ENCODE measurements around the gene MOCS3.

MOCS3 gene

GRCh38 chr20:50958615-50959542 is at the start of gene MOCS3:
TSS of gene MOCS3 (plus strand) at chr20:50958818. CDS start at chr20:50958843, 25 bp downstream.
- DNase-seq (ENCODE audit: extremely low read depth in 1 of 2, low read depth in 1 of 2), result peak; percentile 55 to 57

GRCh38 chr20:50909413-50909812 is 49.2 kb upstream of the MOCS3 start:
- no peak for DNase-seq (ENCODE audit: extremely low read depth in 1 of 2, low read depth in 1 of 2)

- no peak for DNase-seq (ENCODE audit: extremely low read depth in 1 of 2, low read depth in 1 of 2)
Measured at GRCh38 chr20:50911030-50911429, 47.6 kb upstream of the MOCS3 start.

- DNase-seq (ENCODE audit: extremely low read depth in 1 of 2, low read depth in 1 of 2), result no peak
Measured at GRCh38 chr20:50911716-50912115, 46.9 kb upstream of the MOCS3 start.

- DNase-seq (ENCODE audit: extremely low read depth in 1 of 2, low read depth in 1 of 2), result no peak
Measured at GRCh38 chr20:50913690-50914375, 44.8 kb upstream of the MOCS3 start.

GRCh38 chr20:50915424-50915823 is 43.2 kb upstream of the MOCS3 start:
- DNase-seq (ENCODE audit: extremely low read depth in 1 of 2, low read depth in 1 of 2), result no peak

GRCh38 chr20:50916257-50916656 is 42.4 kb upstream of the MOCS3 start:
- DNase-seq (ENCODE audit: extremely low read depth in 1 of 2, low read depth in 1 of 2), result no peak

- DNase-seq (ENCODE audit: extremely low read depth in 1 of 2, low read depth in 1 of 2), result no peak
Measured at GRCh38 chr20:50916934-50917333, 41.7 kb upstream of the MOCS3 start.

- no peak for DNase-seq (ENCODE audit: extremely low read depth in 1 of 2, low read depth in 1 of 2)
Measured at GRCh38 chr20:50918403-50918802, 40.2 kb upstream of the MOCS3 start.

GRCh38 chr20:50919567-50919966 is 39.1 kb upstream of the MOCS3 start:
- DNase-seq (ENCODE audit: extremely low read depth in 1 of 2, low read depth in 1 of 2), result no peak

- DNase-seq (ENCODE audit: extremely low read depth in 1 of 2, low read depth in 1 of 2), result no peak
Measured at GRCh38 chr20:50920997-50921396, 37.6 kb upstream of the MOCS3 start.

GRCh38 chr20:50921803-50922501 is 36.7 kb upstream of the MOCS3 start:
- no peak for DNase-seq (ENCODE audit: extremely low read depth in 1 of 2, low read depth in 1 of 2)

- DNase-seq (ENCODE audit: extremely low read depth in 1 of 2, low read depth in 1 of 2), result no peak
Measured at GRCh38 chr20:50924261-50924920, 34.2 kb upstream of the MOCS3 start.

- DNase-seq (ENCODE audit: extremely low read depth in 1 of 2, low read depth in 1 of 2), result no peak
Measured at GRCh38 chr20:50926530-50926929, 32.1 kb upstream of the MOCS3 start.

- no peak for DNase-seq (ENCODE audit: extremely low read depth in 1 of 2, low read depth in 1 of 2)
Measured at GRCh38 chr20:50928469-50928868, 30.1 kb upstream of the MOCS3 start.

- peak; percentile 75 to 83 for DNase-seq (ENCODE audit: extremely low read depth in 1 of 2, low read depth in 1 of 2)
Measured at GRCh38 chr20:50929299-50930138, 29.1 kb upstream of the MOCS3 start.

- DNase-seq (ENCODE audit: extremely low read depth in 1 of 2, low read depth in 1 of 2), result peak in 1 of 2 donors; percentile 9
Measured at GRCh38 chr20:50930139-50930975, 28.3 kb upstream of the MOCS3 start.

- no peak for DNase-seq (ENCODE audit: extremely low read depth in 1 of 2, low read depth in 1 of 2)
Measured at GRCh38 chr20:50930976-50931305, 27.7 kb upstream of the MOCS3 start.

- DNase-seq (ENCODE audit: extremely low read depth in 1 of 2, low read depth in 1 of 2), result peak; percentile 71 to 76
Measured at GRCh38 chr20:50931306-50932015, 27.2 kb upstream of the MOCS3 start, which contains the start of gene ADNP. TSS of gene ADNP (minus strand) at chr20:50931437. CDS start at chr20:50903996, 27,441 bp downstream.
